HEK293 (cell line): Measurements from ENCODE around the gene KRTAP10-7.

Experiments
- BCL11A ChIP-seq: fragments of 450-650 bp; formaldehyde crosslinking; IDR thresholded peaks from 2 replicates; pipeline ENCODE4 v1.5.1; 2016; ENCODE audit warnings: low read depth, missing biosample characterization, missing genetic modification characterization
- ZNF138 ChIP-seq: fragments of 450-650 bp; formaldehyde crosslinking; IDR thresholded peaks from 2 replicates; pipeline ENCODE4 v1.5.1; 2016; ENCODE audit warnings: missing biosample characterization, missing genetic modification characterization, borderline replicate concordance
- ZNF155 ChIP-seq: fragments of 450-650 bp; formaldehyde crosslinking; IDR thresholded peaks from 2 replicates; pipeline ENCODE4 v1.5.1; 2016; ENCODE audit warnings: missing biosample characterization, missing genetic modification characterization
- ZNF16 ChIP-seq: fragments of 450-650 bp; formaldehyde crosslinking; IDR thresholded peaks from 2 replicates; pipeline ENCODE4 v1.5.1; 2016; ENCODE audit warnings: low read depth, missing biosample characterization, missing genetic modification characterization
- TF ChIP-seq, protein P1 (sequence below): fragments of 450-650 bp; formaldehyde crosslinking; IDR thresholded peaks from 2 replicates; pipeline ENCODE4 v1.5.1; 2016; ENCODE audit warnings: missing biosample characterization, missing genetic modification characterization

GRCh38 chr21:44582055-44582454, 18.3 kb upstream of the KRTAP10-7 start:
- TF ChIP-seq BCL11A (tag by site-specific recombination): no peak
- no peak for TF ChIP-seq ZNF16 (tag by site-specific recombination)
- TF ChIP-seq, protein P1, sequence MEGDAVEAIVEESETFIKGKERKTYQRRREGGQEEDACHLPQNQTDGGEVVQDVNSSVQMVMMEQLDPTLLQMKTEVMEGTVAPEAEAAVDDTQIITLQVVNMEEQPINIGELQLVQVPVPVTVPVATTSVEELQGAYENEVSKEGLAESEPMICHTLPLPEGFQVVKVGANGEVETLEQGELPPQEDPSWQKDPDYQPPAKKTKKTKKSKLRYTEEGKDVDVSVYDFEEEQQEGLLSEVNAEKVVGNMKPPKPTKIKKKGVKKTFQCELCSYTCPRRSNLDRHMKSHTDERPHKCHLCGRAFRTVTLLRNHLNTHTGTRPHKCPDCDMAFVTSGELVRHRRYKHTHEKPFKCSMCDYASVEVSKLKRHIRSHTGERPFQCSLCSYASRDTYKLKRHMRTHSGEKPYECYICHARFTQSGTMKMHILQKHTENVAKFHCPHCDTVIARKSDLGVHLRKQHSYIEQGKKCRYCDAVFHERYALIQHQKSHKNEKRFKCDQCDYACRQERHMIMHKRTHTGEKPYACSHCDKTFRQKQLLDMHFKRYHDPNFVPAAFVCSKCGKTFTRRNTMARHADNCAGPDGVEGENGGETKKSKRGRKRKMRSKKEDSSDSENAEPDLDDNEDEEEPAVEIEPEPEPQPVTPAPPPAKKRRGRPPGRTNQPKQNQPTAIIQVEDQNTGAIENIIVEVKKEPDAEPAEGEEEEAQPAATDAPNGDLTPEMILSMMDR: no peak
- TF ChIP-seq ZNF138 (tag by site-specific recombination): no peak
- no peak for TF ChIP-seq ZNF155 (tag by site-specific recombination)
